GM18505 (cell line): ENCODE measurements around the gene MARF1.
"Not testable (repeated sequence)": the region's sequence is repeated elsewhere in the genome, so short reads cannot be mapped to it uniquely, and the experiment has no call there.

ENCODE experiments used
- ATAC-seq: cut with Tn5 transposase; IDR thresholded peaks from one replicate; pipeline ENCODE4 v1.9.1; 2021; ENCODE audit not compliant: unreplicated experiment
- POLR2A ChIP-seq: IDR thresholded peaks from 4 replicates; pipeline ENCODE4 v1.6.1; 2011; ENCODE audit warnings: borderline replicate concordance; ENCODE audit not compliant: insufficient read depth, insufficient read length; ENCODE audit errors: extremely low read depth

Gene MARF1

DNA sequence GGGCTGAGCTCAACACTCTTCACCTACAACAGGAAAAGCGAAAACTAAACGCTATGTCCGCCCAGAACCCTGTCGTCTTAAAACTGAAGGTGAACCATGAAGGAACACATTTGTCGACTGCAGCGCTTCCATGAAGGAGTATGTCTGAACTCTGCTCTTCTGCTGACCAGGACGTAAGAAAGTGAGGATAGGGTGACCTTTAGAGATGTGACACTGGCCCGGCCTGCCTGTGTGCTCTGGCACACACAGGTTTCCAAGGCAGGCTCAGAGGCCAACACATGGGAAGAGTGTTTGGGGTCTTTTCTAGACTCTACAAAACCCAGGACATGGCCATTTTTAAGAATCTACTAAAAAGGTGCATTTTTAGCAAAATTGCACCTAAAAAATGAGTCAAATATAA is 21.1 kb downstream of the MARF1 start:
- TF ChIP-seq POLR2A, result no peak
- ATAC-seq, result no peak

DNA sequence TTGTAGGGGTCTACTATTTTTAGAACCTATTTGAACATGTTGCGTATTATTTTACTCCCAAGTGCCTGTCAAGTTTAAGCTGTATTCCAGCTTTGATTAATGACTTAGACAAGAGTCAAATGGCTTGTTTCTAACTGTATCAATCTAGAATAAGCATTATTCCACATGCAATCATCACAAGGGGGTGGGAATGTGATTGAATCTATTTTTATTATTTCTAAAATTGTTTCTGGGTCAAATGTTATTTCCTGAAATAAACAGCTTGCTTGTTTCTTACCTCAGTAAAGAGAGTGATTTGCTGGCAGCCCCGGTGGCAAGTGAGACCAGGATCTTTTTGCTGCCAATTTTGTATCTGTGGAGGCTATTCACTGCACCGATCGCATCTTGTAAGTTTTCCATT is 21.5 kb downstream of the MARF1 start:
- TF ChIP-seq POLR2A, result no peak
- no peak for ATAC-seq

DNA sequence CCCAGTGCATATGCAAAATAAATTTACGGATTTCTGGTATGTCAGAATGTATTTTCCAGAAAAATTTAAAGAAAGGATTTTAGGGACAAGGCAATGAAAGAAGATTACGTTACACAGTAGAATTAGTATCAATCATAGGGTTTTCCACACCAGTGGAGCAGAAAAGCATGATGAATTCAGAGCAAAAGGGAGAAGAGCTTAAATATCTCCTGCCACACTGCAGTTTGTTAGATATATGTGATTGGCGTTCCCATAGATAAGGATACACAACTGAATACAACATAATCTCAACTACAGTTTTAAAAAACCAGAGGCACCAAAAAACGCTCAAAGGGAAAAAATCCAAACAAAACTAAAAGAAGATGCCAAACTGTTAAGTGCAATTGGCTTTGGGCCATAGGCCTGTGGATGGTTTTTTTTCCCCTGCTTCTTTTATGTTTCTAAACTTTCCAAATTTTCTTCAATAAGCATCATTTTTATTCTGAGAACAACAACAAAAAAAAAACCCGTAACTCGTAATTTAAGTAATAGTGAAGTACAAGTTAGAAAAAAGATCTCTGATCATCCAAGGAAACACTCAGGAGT is 22.3 kb downstream of the MARF1 start:
- no peak for ATAC-seq
- no peak for TF ChIP-seq POLR2A

DNA sequence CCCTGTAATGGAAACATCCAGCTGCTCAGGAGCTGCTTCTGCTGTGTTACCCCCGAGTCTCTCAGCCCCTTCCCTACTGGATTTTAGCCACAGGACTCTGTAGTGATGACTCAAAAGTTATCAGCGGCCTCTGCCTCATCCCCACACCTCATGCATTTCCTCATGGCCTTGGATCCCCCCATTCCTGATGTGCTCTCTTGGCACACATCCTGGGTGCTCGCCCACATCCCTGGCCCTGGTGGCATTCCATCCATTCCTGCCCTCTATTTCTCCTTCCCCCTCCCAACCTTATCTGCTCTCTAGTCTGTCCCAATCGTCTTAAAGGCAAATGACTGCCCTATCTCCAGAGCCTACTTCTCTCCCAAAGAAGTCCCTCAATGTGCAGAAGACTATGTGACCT is 24.6 kb downstream of the MARF1 start:
- ATAC-seq, result no peak
- TF ChIP-seq POLR2A, result no peak

DNA sequence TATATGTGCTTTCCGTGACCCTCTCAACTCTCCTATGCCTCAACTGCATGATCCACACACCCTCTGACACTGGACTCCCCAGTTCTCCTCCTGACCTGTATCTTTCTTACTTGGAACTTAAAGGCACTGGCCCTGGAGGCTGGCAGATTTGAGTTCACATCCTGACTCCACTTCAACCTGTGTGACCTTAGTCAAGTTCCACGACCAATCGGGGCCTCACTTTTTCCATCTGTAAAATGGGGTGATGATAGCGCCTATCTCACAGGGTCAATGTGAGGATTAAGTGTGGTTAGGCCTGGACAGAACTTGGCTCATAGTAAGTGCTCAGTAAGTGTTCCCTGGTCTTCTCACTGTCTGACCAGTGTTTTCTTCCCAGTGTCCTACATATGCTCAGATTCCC is 25.1 kb downstream of the MARF1 start:
- ATAC-seq, result no peak

DNA sequence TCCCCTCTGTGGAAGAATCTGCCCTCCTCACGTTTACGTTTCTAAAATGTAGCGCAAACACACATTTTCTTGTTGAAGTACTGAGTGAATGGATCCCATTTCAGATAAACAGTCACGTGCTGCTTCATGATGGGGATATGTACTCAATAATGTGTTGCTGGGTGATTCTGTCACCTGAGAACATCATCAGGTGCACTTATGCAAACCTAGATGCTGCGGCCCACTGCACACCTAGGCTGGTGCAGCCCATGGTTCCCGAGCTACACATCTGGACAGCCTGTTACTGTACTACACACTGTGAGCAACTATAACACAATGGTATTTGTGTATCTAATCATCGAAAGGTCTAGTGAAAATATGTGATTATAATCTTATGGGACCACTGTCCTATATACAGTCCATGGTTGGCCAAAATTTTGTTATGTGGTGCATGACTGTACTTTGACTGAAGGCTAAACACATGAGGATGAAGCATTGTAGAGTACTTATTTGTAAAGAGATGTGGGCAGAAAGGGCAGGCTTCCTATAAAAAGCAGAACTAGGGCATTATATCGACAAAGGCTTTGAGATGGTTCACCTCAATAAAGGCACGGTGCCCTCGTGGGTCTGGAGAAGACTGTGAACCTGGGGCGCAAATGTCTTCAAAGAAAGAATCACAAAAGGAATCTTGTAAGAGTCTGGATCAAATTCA is 26.3 kb downstream of the MARF1 start:
- ATAC-seq, result no peak
- TF ChIP-seq POLR2A, result no peak

More for the DNA sequence above, 25.1 kb downstream of the MARF1 start:
- TF ChIP-seq POLR2A, result no peak

DNA sequence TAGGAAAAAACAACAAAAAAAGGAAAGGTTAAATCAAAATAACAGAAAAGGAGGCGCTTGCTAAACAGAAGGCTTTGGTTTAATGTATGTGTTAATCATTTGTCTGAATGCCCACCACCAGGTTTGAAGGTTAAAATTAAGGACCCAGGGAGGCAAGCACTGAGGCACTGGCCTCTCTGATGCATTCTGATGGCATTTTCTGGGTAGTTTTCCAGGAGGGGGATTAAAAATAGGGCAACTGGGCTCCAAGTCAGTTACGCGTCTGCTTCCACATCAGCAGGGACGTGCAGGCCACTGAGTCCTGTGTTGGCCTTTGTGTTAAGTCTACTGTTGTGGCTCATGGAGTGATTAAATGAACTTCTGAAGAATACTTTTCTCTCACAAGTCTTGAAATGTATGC is 26.9 kb downstream of the MARF1 start:
- ATAC-seq, result no peak

DNA sequence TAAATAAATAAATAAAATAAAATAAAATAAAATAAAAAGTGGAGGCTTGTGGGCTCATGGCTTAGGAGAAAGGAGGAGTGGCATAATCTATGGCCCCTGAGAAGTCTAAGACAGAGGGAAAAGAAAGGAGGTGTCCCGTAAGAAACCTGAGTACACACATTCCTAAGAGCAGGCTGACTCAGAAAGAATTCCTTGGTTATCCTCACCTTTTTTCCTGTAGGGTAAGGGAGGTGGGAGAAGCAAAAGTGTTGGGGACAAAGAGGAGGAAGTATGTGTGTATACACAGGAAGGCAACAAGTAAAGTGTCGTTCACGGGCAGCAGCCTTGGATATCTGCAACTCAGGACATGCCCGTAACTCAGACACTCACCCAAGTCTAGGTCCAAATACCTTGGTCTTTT is 29.3 kb downstream of the MARF1 start:
- ATAC-seq, result no peak
- TF ChIP-seq POLR2A, result no peak

More for the DNA sequence above, 26.9 kb downstream of the MARF1 start:
- TF ChIP-seq POLR2A, result no peak

DNA sequence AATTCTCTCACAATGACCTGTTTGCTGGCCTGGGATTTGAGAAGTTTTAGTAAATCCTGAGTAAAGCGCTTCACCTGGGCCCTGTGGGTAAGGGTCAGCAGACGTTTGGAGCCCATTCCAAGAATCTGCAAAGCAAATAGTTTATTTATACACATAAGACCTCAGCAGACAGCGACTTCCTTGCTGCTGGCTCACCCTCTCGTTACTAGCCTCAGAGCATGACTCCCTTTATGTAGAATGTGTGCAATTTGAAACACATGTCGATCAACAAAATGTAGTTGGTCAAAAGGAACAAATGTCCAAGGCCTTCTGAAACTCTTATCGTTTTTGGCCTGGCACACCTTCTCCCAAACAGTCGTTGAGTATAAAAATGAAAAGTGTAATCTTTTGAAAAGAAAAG is 31.3 kb downstream of the MARF1 start:
- no peak for ATAC-seq
- TF ChIP-seq POLR2A, result no peak

DNA sequence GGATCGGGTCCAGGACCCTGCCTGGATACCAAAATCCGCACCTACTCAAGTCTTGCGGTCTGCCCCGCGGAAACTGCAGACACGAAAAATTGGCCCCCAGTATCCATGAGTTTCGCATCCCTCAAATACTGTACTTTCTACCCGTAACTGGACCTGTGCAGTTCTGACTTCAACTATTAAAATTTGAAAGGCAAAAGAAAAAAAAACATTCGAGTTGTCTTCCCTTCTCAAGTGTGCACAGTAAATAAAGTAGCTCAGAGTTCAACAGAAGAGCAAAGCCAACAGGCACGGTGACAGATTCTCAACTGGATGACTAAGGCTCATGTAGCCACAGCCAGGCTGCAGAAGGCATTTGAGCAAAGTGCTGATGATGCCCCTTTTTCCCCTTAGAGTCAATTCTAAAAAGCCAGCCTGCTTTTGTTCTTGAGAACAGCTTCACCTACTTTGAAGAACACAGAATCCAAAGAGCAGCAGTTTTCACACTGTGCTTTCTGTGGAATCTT is 32.5 kb downstream of the MARF1 start:
- no peak for TF ChIP-seq POLR2A
- no peak for ATAC-seq

DNA sequence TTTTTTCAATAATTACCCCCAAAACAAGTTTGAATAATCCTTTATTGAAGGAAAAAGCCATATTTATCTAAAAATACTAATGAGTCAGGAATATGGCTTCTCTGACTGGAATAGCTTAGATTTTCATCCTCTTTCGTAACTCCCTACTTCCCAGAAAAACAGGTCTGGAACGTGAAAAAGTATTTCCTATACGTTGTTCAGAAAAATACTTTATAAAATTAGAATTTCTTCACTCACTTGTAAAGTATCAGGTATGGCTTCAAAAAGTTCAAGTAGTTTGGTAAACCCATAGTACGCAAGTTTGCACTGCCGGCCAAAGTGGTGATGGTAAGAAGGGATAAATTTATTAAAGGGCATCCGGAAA is 33.7 kb downstream of the MARF1 start:
- no peak for ATAC-seq
- no peak for TF ChIP-seq POLR2A

DNA sequence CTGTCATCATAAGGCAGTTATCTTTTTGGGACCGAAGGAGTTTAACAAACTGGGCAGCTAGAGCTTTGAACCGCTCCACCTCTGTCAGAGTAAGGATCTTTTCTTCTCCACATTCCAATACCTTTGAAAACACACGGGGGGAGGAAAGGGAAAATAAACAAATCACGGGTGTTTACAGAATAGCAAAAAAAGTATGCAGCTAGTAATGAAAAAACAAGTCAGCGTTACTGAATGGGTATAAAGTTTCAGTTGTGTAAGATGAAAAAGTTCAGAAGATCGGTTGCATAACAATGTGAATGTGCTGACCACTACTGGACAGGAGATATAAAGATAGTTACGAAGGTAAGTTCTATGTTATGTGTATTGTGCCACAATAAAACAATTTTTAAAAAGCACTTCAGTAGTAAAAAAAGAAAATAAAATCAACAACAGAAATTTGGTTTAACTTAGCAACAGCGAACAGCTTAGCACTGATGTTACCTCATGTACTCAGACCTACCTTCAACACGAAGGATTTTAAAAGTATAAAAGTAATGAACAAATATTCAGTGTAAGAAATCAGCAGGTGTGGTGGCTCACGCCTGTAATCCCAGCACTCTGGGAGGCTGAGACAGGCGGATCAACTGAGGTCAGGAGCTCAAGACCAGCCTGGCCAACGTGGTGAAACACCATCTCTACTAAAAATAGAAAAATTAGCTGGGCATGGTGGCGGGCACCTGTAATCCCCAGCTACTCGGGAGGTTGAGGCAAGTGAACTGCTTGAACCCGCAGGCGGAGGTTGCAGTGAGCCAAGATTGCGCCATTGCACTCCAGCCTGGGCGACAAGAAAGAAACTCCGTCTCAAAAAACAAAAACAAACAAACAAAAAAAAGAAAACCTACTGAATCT is 34.3 kb downstream of the MARF1 start:
- no peak for ATAC-seq
- no peak for TF ChIP-seq POLR2A

DNA sequence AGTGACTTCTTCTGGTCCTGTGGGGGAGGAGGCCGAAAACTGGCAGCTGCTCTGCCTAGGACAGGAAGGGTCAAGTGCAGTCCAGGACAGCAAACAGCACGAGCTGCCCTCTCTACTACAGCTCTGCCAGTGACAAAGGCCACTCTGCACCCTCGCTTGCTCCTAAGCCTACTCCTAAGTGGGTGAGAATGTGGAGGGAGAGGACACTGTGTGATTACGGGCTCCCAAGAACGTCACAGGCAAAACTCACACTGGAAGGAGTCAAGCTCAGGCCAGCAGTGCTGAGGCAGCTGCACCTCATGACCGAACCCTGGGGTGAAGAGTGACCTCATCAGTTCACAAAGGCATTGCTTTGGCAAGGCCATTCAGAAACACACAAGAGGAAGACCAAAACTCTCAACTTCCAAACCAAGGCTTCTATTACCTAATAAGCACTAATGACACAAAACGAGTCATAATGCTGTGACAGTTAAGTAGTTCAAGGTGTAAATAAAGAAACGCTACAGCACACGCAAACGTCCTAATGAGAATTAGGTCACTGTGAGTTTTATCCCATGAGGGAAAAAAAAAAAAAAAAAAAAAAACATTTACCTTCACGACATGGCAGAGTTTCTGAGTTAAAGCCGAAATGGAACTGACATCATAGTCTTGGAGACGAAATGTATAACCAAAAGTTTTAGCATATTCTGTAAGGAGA is 35.1 kb downstream of the MARF1 start:
- no peak for ATAC-seq

DNA sequence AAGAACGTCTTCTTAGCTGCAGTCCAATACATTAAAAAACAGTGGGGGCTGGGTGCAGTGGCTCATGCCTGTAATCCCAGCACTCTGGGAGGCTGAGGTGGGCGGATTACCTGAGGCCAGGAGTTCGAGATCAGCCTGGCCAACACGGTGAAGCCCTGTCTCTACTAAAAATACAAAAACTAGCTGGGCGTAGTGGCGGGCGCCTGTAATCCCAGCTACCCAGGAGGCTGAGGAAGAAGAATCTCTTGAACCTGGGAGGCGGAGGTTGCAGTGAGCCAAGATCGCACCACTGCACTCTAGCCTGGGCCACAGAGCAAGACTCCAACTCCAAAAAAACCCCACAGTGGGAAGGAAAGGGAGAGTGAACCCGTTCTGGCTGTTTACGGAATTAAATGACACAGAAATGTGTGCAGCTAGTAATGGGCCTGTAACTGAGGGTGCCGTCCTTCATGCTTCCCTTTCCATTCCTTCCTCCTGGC is 35.7 kb downstream of the MARF1 start:
- ATAC-seq, result not testable (repeated sequence)

More for the DNA sequence above, 35.1 kb downstream of the MARF1 start:
- TF ChIP-seq POLR2A, result no peak
